Thymus (tissue), 14 donors: Measurements from ENCODE around the gene PARVA. TPM values are rescaled to one million over a fixed set of nuclear protein-coding genes. Genes with fewer than 3 reads are reported as not detected.

ENCODE experiments used
- DNase-seq, 9 donors: peaks; one replicate each; pipeline ENCODE4 v3.0.0-alpha.2; 2013; ENCODE audit warnings: low spot score in 9 of 9, low read depth in 6 of 9, missing footprints in 1 of 9
- H3K27ac ChIP-seq, 2 donors: one replicate each; pipeline ENCODE4 v1.5.1; 2013; ENCODE audit warnings: control low read depth in 1 of 2, low read depth in 1 of 2, low read length in 1 of 2, mild to moderate bottlenecking in 1 of 2, moderate library complexity in 1 of 2
- H3K27me3 ChIP-seq, 2 donors: one replicate each; pipeline ENCODE4 v1.5.1; 2013; ENCODE audit warnings: low read length in 1 of 2; ENCODE audit not compliant: control insufficient read depth in 2 of 2, insufficient read depth in 1 of 2
- H3K36me3 ChIP-seq, 2 donors: one replicate each; pipeline ENCODE4 v1.5.1; 2013; ENCODE audit warnings: low read length in 1 of 2, mild to moderate bottlenecking in 1 of 2, moderate library complexity in 1 of 2; ENCODE audit not compliant: control insufficient read depth in 2 of 2, insufficient read depth in 2 of 2
- H3K4me1 ChIP-seq, 2 donors: one replicate each; pipeline ENCODE4 v1.5.1; 2013; ENCODE audit warnings: low read length in 2 of 2; ENCODE audit not compliant: control insufficient read depth in 2 of 2, insufficient read depth in 2 of 2
- H3K4me3 ChIP-seq, 2 donors: one replicate each; pipeline ENCODE4 v1.5.1; 2013; ENCODE audit warnings: low read length in 2 of 2, control low read depth in 1 of 2, mild to moderate bottlenecking in 1 of 2
- H3K9me3 ChIP-seq, 2 donors: one replicate each; pipeline ENCODE4 v1.5.1; 2013; ENCODE audit warnings: low read length in 1 of 2, mild to moderate bottlenecking in 1 of 2; ENCODE audit not compliant: control insufficient read depth in 2 of 2, insufficient read depth in 1 of 2
- WGBS: extraction: QIAGEN DNeasy Blood & Tissue Kit; methylation state at CpG from one replicate; pipeline ENCODE4 v1.1.7; 2013; 5-methylcytosine and 5-hydroxymethylcytosine counted together
- long read RNA-seq, 10 donors: transcript quantifications; one replicate each; lab custom pipeline, GENCODE V29; 2026
- polyA plus RNA-seq: library from polyadenylated mRNA; stranded (reverse); fragments of 200-250 nt; gene quantifications from one replicate; pipeline ENCODE4 v1.2.3, GENCODE V29; 2013
- total RNA-seq: library from RNA; stranded (reverse); fragments of 120-200 nt; gene quantifications from one replicate; pipeline ENCODE4 v1.2.4, GENCODE V29; 2013
- donor health status: healthy.

PARVA gene, protein sequence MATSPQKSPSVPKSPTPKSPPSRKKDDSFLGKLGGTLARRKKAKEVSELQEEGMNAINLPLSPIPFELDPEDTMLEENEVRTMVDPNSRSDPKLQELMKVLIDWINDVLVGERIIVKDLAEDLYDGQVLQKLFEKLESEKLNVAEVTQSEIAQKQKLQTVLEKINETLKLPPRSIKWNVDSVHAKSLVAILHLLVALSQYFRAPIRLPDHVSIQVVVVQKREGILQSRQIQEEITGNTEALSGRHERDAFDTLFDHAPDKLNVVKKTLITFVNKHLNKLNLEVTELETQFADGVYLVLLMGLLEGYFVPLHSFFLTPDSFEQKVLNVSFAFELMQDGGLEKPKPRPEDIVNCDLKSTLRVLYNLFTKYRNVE
- total RNA-seq (2.9 TPM), polyA plus RNA-seq (7.8 TPM)
- long read RNA-seq, donor 1: 0 reads
- long read RNA-seq, donor 2: 0 reads
- long read RNA-seq, donor 3, full-length matches to known transcripts: 1 of 1 reads
- long read RNA-seq, donor 3, partial matches to known transcripts: 0 of 1 reads
- long read RNA-seq, donor 3, other reads (novel, unspliced or antisense): 0 of 1 reads
- long read RNA-seq, donor 4, full-length matches to known transcripts: 2 of 2 reads
- long read RNA-seq, donor 4, partial matches to known transcripts: 0 of 2 reads
- long read RNA-seq, donor 4, other reads (novel, unspliced or antisense): 0 of 2 reads
- long read RNA-seq, donor 5, full-length matches to known transcripts: 8 of 8 reads
- long read RNA-seq, donor 5, partial matches to known transcripts: 0 of 8 reads
- long read RNA-seq, donor 5, other reads (novel, unspliced or antisense): 0 of 8 reads
- long read RNA-seq, donor 6, full-length matches to known transcripts: 3 of 3 reads
- long read RNA-seq, donor 6, partial matches to known transcripts: 0 of 3 reads
- long read RNA-seq, donor 6, other reads (novel, unspliced or antisense): 0 of 3 reads
- long read RNA-seq, donor 7, full-length matches to known transcripts: 1 of 1 reads
- long read RNA-seq, donor 7, partial matches to known transcripts: 0 of 1 reads
- long read RNA-seq, donor 7, other reads (novel, unspliced or antisense): 0 of 1 reads
- long read RNA-seq, donor 8, full-length matches to known transcripts: 4 of 4 reads
- long read RNA-seq, donor 8, partial matches to known transcripts: 0 of 4 reads
- long read RNA-seq, donor 8, other reads (novel, unspliced or antisense): 0 of 4 reads
- long read RNA-seq, donor 9, full-length matches to known transcripts: 1 of 1 reads
- long read RNA-seq, donor 9, partial matches to known transcripts: 0 of 1 reads
- long read RNA-seq, donor 9, other reads (novel, unspliced or antisense): 0 of 1 reads
- long read RNA-seq, donor 10, full-length matches to known transcripts: 2 of 2 reads
- long read RNA-seq, donor 10, partial matches to known transcripts: 0 of 2 reads
- long read RNA-seq, donor 10, other reads (novel, unspliced or antisense): 0 of 2 reads

DNA sequence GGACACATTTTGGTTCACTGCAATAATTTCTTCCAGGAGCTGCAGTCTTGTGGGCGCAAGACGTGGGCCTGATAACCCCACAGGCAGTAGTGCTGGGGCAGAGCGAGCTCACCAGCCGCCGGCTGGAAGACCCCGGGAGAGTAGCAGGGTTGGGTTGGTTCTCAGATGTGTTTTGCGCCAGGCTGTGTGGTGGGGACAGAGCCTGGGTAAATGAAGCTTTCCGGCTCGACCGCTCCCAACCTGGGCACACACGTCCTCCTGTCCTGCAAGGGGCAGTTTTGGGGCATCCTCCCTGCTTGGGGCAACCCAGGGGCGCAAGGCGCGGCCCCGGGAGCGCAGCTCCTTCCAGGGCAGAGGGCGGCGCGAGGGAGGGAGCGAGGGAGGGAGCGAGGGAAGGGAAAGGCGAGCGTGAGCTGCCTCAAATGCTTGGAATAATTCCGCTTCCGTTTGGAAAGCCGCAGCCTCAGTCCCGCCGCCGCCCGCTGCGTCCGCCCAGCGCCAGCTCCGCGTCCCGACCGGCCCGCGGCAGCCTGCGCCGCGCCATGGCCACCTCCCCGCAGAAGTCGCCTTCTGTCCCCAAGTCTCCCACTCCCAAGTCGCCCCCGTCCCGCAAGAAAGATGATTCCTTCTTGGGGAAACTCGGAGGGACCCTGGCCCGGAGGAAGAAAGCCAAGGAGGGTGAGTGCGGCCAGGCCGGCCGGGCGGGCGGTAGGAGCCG, at the start of gene PARVA:
Gene PARVA, plus strand, starts transcription at position 466 of the 718 bp plus-strand sequence. Its CDS starts 77 bp downstream, at position 543.
- Histone ChIP-seq H3K36me3 (no peaks in the 10 kb centered on the region), H3K4me1 (no peaks in the 10 kb centered on the region), H3K9me3 (no peaks in the 10 kb centered on the region), H3K4me3 (peak within 1 kb of the TSS in 1 of 2 donors; percentile 36), H3K27ac (peak within 1 kb of the TSS; percentile 26 to 74), H3K27me3 (peaks cover 34 to 49% of the 10 kb centered on the region in 2 donors)
- no peak for DNase-seq
- WGBS: 8% methylated on average over 55 of the region's 55 CpGs

DNA sequence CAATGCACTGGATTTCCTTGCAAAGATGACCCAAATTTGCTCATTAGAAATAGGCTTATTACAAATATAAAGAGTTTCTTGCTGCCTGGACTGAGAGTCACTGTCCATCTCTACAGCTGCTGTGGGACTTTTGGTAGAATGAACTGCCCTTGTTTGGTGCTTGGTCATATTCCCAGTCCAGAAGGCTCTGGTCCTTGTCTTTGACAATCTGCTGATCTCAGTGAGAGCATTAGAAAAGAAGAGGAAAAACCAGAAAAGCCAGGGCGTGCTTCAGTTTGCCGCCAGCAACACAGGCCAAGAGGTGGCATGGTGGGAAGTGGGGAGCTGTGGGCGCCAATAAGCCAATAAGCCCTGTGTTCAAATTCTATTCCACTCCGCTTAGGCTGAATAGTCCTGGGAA, 48.2 kb upstream of the PARVA start:
- H3K27me3 ChIP-seq: no peaks in the 10 kb centered on the region
- H3K4me1 ChIP-seq: no peaks in the 10 kb centered on the region
- H3K4me3 ChIP-seq: no peak overlapping the region
- H3K27ac ChIP-seq: no peak overlapping the region
- H3K36me3 ChIP-seq: no peaks in the 10 kb centered on the region
- no peaks in the 10 kb centered on the region for H3K9me3 ChIP-seq
- 95% methylated on average over 4 of the region's 4 CpGs for WGBS
- DNase-seq: no peak

DNA sequence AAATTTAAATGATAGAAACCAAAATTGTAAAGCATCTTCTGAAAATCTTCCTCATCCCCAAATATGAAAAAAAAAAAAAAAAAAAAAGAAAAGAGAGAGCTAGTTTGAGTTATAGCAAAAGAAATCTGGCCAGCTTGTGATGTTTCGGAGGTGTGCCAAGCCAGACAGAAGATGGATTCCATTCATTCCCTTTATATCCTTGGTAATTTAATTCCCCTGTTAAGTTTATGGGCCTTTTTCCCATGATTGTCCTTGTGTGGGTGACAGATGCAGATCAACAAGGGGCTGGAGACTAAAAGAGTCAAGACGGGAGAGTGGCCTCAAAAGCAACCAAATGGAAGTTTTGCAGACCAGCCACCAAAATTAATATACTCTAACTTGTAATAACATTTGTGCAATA, 47.6 kb upstream of the PARVA start:
- 96% methylated on average over 2 of the region's 2 CpGs for WGBS
- Histone ChIP-seq H3K9me3 (no peaks in the 10 kb centered on the region), H3K4me3 (no peak overlapping the region), H3K27ac (no peak overlapping the region), H3K4me1 (no peaks in the 10 kb centered on the region), H3K36me3 (no peaks in the 10 kb centered on the region), H3K27me3 (no peaks in the 10 kb centered on the region)
- no peak for DNase-seq

DNA sequence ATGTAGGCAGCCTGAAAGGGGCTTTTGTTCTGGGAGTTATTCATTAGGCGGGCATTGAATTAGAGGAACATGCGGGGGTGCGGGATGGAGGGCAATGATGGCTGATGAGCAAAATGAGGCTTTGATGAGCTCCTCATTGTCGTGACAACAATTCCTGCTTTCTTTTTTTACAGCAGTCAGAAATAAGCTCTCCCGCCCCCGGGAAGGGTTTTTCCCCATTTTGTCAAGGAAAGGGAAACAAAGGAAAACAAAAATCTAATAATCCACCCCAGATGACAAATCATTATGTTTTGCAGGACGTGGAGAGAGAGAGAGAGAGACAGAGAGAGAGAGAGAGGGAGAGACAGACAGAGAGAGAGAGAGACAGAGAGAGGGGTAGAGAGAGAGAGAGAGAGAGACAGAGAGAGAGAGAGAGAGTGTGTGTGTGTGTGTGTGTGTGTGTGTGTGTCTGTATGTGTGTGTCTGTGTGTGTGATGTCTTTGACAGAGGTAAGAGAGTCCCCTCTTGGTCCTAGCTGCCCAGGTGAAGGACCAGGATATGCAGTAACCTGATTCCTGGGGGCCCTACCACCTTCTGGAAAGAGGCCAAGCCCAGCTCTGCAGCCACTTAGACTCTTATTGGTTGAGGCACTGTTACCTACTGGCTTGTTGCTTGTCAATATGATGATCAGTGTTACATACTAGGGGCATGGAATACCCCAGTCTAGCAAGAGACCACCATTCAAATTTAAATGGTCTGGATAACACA, 46.7 kb upstream of the PARVA start:
- H3K4me1 ChIP-seq: no peaks in the 10 kb centered on the region
- no peak overlapping the region for H3K4me3 ChIP-seq
- no peaks in the 10 kb centered on the region for H3K36me3 ChIP-seq
- no peak overlapping the region for H3K27ac ChIP-seq
- H3K9me3 ChIP-seq: no peaks in the 10 kb centered on the region
- no peaks in the 10 kb centered on the region for H3K27me3 ChIP-seq
- no peak for DNase-seq
- 76% methylated on average over 7 of the region's 7 CpGs for WGBS

DNA sequence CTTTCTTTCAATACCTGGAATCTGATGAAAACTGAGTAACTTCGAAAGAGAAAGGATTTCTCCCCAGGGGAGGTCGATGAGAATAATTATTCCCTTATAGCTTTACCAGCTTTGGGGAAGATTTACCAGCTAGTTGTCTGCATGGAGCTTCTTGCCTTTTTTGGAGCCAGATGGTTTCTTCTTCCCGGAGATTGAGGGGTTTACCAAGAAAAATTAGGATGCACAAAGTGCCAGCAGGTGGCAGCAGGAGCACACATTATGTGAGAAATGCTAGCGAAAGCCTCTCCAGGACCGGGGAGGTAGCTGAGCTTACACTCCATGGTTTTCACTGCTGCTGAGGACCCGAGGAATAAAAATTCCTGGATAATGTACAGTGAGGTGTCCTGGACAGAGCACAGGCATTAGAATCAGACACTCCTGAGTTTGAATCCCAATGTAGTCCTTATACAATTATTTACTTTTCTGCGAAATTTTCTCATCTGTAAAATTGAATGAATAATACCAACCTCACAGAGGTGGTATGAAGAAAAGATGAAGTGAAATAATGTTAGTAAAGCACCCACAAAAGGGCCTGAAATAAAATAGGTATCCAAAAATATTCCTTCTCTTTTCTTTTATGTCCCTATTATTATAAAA, 46.0 kb upstream of the PARVA start:
- Histone ChIP-seq H3K4me1 (no peaks in the 10 kb centered on the region), H3K9me3 (no peaks in the 10 kb centered on the region), H3K4me3 (no peak overlapping the region), H3K27ac (no peak overlapping the region), H3K27me3 (no peaks in the 10 kb centered on the region), H3K36me3 (no peaks in the 10 kb centered on the region)
- peak in 7 of 9 donors; percentile 41 to 76 (median 50) for DNase-seq
- 18% methylated on average over 7 of the region's 7 CpGs for whole genome bisulfite sequencing

DNA sequence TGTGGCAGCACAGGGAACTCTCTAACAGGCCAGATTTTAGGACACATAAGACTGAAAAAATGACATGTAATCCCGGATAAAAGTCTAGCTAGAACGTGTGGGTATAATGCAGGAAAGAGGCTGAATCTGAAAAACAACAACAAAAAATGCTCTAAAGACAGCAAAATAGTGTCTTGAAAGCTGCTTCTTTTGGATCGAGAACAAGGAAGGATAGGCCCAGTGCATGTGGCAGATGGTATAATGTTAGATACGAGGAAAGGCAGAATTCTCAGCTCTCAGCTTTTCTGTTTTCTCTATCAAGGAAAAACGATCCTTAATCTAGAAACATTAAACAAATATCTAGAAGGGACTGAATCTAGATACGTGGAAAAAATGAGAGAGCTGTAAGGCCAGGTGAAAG, 33.8 kb upstream of the PARVA start:
- H3K36me3 ChIP-seq: no peaks in the 10 kb centered on the region
- DNase-seq: no peak
- 84% methylated on average over 6 of the region's 6 CpGs for WGBS
- no peaks in the 10 kb centered on the region for H3K27me3 ChIP-seq
- no peak overlapping the region for H3K4me3 ChIP-seq
- no peaks in the 10 kb centered on the region for H3K9me3 ChIP-seq
- no peaks in the 10 kb centered on the region for H3K4me1 ChIP-seq
- no peak overlapping the region for H3K27ac ChIP-seq

DNA sequence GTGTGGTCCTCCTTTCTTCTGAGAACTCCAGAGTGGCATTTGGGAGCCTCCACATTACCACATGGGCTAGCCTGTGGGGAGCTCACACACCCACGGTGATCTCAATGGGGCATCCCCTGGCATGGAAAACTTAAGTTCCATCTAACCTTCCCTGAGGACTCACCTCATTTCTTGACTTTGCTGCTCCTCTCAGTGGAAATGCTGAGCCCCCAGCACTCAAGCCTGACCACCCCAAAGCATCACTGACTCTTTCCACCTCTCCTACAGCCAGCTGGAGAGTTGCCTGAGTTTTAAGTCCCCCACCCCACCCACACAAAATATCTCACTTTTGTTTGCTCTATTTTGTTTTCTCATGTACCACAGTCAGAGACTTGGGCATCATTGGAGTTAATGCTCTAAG, 23.8 kb upstream of the PARVA start:
- WGBS: 95% methylated on average over 1 of the region's 1 CpG

More for the DNA sequence above, 23.8 kb upstream of the PARVA start:
- Histone ChIP-seq H3K27me3 (no peaks in the 10 kb centered on the region), H3K36me3 (no peaks in the 10 kb centered on the region), H3K27ac (no peak overlapping the region), H3K4me3 (no peak overlapping the region), H3K9me3 (no peaks in the 10 kb centered on the region), H3K4me1 (no peaks in the 10 kb centered on the region)
- no peak for DNase-seq
